Stimulated activated CD4-positive, alpha-beta T cell treated with anti-CD3 and anti-CD28 coated beads, TNF-alpha, amount 100 ng/mL, for 4 hours (primary cell): ENCODE data around the gene HSPA9.
"Not testable (repeated sequence)": the region's sequence is repeated elsewhere in the genome, so short reads cannot be mapped to it uniquely, and the experiment has no call there.

Source experiments
- DNase-seq, 3 experiments: peaks; one replicate each; pipeline ENCODE4 v3.0.0-alpha.2; 2020; ENCODE audit warnings: low read depth in 3 of 3

Gene HSPA9

DNA sequence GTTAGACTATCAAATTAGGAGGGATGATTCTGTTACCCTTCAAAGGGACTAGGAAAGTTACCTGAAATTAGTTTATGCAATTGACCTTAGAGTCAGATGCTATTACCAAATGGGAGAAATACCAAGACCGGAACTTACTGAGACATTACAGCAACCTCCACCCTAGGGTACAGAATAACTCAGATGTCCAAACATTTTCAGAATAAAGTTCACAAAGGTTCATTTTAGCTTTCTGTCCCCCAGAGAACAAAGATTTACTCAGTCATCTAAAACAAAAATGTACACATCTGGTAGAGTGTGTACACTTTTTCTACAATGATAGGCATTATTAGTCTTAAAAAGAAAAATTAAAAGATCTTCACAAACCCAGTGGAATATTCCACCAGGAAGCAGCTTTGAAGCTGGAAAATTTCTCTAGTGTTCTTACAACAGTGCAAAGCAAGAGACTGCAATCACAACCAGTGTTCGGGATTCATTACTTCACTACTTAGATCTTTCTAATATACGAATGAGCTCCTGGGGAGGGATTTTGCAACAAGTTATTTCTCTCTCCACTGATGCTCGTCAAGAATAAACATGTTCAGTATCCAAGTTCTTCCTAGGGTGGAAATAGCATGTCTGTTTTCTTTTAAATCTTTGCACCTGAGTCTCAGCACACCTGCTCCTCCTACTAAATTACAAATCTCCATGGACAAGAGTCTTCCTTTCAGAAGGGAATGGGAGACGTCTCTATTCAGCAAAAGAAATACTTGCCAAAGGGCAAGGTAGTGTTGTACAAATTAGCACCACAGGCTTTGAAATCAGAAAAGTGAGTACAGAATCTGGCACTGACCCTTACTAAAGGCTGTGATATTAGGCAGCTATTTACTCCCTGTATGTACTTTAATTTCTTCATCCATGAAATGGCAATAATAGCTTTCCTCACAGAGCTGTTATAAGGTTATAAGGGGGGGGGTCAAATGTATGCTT is 40.9 kb downstream of the HSPA9 start:
- no peak for DNase-seq

DNA sequence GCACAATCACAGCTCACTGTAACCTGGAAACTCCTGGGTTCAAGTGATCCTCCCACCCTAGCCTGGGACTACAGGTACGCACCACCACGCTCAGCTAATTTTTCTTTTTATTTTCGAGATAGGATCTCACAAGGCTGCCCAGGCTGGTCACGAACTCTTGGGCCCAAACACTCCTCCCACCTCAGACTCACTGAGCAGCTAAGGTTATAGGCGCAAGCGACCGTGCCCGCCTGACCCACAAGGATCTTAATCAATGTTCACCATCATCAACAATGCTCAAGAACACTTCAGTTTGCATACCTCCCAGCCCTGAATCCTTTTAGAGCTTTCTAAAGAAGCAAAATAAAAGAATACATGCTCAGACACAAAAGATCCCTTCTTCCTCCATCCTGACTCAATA is 45.4 kb downstream of the HSPA9 start:
- DNase-seq: no peak

DNA sequence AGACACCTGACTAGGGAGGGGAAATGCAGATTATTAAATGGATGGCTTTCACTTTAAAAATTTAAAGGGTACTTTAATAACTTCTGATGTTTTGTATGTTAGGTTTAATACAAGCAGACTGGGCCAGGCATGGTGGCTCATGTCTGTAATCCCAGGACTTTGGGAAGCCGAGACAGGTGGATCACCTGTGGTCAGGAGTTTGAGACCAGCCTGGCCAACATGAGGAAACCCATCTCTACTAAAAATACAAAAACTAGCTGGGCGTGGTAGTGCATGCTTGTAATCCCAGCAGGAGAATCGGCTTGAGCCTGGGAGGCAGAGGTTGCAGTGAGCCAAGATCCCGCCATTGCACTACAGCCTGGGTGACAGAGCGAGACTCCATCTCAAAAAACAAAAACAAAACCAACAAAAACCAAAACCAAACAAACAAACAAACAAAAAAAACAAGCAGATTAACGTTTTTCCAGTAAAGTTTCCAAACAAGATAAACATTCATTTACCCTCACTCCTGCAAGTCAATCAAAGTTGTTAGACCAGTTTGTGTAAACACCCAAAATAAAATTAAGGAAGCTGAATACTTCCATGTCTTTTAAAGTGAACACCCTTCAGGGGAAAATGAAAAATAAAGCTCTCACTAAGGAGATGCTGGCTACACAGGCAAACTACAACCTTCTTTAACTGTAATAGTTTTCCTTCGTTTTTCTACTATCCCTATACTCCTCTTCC is 46.3 kb downstream of the HSPA9 start:
- DNase-seq: no peak

DNA sequence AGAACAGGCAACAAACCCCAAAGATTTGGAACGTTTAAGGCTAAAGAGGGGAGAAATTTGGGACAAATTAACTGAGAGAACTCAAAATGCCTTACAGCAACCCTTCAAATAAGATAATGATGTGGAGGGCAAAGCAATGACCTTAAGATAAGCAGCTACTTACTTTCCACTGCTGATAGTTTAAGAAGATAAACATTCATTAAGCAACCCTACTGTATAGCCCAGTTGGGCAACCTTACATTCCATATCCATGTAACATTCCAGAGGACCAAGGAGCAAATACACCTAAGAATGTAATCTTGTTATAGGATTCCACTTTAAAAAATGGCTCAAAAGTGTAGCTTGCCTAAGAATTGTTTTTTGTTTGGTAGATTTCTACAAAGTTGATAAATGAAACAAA is 47.0 kb downstream of the HSPA9 start:
- DNase-seq: no peak

DNA sequence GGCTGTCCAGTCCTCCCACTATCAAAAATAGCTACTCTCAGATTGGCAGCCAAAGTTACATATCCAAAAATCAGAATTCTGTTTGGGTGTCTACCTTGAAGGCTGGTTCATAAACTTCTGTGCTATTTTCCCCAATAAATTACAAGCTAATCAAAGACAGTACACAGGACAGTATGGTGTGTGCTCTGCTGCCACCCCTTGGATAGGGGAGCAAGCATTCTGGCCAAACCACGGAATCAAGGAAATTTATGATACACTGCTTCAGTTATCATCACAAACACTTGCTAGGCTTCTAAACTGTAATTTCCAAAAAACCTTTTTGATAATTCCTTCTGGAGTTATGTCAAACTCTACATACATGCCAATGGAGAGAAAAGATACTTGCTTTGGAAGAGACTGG is 48.0 kb downstream of the HSPA9 start:
- no peak for DNase-seq

DNA sequence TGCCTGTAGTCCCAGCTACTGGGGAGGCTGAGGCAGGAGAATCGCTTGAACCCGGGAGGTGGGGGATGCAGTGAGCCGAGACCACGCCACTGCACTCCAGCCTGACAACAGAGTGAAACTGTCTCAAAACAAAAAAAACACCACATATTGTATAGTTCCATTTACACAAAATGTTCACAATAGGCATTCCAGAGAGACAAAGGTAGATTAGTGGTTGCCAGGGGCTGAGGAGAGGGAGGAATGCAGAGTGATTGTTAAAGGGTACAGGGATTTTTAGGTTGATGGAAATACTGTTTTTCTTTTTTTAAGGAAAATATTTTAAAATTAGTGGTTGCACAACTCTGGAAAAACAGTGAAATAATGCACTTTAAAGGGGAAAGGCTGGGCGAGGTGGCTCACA is 51.8 kb downstream of the HSPA9 start:
- no peak for DNase-seq

DNA sequence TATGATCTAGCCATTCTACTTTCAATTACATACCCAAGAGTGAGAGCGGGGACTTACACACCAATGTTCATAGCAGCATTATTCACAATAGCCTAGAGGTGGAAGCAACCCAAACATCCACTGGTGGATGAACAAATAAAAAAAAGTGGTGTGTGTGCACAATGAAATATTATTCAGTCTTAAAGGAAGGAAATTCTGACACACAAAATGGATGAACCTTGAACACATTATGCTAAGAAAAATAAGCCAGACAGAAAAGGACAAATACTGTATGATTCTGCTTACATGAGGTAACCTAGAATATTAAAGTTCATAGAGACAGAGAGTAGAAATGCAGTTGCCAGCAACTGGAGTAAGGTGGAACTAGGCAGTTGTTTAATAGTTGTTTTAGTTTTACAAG is 54.2 kb downstream of the HSPA9 start:
- no peak for DNase-seq

DNA sequence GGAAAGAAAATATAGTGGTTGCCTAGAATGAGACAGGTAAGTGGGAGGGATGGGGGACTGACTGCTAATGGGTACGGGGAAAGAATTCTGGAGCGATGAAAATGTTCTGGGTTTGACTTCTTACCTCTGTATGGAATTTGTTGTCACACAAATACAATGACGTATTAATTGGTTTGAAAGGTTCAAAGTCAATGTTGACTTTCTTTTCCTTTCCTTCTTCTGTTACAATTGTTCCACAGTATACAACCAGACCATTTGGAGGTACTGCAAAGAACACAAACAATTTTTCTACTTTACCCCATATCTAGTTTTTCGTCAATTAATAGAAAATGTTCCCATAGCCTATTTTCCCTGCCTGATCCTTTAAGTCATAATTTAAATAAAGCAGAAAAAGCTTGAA is 57.8 kb downstream of the HSPA9 start:
- no peak for DNase-seq

DNA sequence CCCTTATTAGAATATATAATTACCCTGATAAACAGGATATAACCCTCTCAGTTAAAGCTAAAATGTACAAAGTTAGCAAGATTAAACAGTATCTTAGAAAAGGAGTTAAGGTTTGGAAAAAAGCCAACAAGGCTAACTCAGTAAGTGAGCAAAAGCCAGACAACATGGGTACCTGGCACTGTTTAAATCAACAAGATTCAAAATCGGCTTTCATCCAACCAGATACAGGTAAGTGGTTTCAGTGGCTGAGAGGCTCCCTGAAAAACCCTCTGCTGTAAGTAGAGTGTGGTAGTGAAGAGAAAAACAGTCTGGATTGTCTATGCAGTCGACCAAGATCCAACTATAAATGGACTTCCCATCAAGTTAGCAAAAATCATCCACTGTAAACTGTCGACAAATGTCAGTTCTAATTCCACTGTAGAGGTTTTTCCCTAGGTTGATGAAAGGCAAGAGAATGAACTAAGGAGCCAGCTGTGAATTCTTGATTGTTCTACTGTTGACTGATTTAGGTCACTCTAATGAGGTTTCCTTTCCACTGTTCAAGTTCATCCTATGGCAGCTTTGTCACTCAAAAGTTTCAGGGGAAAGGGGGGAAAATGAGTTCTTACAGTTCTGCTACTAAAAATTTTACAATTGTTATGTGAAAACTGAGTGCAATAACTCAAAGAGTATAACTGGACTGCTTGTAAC is 59.5 kb downstream of the HSPA9 start:
- DNase-seq: no peak

DNA sequence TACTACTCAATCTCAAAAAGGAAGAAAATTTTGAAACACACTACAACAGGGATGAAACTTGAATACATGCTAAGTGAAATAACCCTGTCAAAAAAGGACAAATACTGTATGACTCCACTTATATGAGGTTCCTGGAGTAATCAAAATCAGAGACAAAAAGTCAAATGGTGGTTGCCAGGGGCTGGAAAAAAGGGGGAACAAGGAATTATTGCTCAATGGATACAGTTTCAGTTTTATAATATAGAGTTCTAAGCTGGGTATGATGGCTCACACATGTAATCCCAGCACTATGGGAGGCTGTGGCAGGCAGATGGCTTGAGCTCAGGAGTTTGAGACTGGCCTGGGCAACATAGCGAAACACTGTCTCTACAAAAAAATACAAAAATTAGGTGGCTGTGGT is 61.2 kb downstream of the HSPA9 start:
- no peak for DNase-seq

DNA sequence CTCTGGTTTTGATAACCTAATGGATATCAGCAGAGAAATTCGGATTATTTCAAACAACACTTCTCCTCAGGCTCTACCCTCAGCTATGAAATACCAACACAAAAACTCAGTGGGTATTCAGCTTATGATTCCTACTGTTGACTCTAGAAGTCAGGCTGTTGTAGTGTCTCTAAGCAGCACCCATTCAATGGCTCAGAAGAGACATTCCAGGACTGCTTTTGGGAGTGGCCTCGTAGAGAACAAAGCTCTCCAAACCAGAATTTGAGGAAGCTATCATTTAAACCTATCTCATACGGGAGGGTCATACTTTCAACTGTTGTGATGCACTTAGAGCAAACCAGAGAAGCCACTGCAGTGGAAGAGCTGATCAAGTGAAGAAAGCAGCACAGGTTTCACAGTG is 66.2 kb downstream of the HSPA9 start:
- DNase-seq: no peak

DNA sequence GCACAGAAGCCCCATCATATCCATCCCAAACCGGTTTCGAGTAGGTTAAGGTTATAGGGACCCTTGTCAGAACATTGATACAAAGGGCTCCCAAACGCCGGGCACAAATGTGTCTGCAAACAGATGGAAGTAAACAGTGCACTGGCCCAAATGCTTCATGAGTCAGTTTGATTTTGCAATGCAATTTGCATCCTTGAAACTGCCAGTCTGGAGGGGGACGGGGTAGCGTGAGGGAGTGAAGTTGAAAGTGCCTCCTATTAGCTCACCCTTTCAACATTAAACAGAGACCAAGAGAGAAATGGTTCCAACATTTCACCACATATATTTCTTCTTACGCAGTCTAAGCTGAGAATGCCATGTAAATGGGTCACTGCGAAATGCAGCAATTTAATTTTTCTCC is 67.7 kb downstream of the HSPA9 start:
- not testable (repeated sequence) for DNase-seq

DNA sequence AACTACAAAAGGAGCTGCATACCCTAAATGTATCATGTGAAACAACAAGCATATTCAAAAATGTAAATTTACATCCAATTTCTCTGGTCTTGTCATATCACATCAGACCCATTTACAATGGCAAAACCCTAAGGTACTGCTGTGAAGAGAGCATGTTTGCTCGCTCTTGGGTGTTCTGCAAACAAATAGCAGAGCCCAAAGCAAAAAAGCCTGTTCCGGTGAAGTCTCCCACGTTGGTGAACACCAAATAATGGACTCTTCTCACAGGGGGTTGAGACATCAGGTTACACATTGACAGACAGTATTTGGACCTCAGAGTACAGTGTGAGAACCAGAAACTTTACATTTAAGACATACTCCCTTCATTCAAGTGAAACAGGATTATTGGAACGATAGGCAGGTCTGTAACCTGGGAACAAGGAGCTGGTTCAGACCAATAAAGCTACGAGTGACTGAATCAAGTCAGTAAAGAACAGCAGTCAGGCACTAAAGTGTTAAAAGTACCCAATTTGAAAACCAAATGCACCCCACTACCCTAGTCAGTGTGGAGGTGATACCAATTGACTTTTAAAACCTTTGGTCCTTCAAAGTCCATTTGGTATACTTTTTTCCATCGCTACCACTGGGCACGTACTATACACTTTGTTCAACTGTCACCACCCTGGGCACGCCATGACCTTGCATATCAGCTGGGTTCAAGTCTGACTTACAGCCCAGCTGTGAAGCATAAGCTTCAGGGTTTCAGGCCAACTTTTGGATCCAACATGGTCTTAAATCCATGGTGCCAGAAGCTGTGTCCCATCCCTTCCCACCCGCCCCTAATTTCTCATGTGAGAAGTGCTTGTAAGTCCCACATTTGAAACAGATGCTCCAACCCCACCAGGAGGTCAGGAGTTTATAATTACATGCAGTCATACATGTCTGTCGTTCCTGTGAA is 68.6 kb downstream of the HSPA9 start:
- no peak for DNase-seq

DNA sequence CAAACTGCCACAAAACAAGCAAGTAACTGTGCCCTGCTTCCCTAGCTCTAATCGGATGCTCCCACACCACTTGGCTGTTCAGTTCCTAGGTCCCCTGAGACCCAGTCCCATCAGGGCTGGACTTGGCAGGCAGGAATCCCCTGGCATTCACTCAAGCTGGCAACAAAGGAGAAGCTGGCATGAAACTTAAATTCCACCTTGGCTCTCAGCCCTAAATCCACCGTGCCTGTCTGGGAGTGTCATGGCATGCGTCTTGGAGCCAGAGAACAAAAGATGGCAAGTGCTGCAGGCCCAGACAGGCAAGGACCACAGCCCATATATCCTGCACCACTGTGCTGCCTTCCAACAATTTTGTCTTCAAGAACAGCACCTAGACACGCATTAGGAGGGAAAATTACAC is 70.4 kb downstream of the HSPA9 start:
- no peak for DNase-seq
